Esophagus squamous epithelium (tissue), 5 donors: ENCODE results near the gene PRPS1. TPM values are rescaled to one million over a fixed set of nuclear protein-coding genes. Genes with fewer than 3 reads are reported as not detected.

Experiments
- DNase-seq: peaks from one replicate; lab custom pipeline; 2025; lab: John Stamatoyannopoulos, UW
- H3K27ac ChIP-seq, 4 donors: fragments of 200-600 bp; sonication (generic); one replicate each; pipeline ENCODE4 v1.5.1; 2016 to 2019; ENCODE audit warnings: mild to moderate bottlenecking in 1 of 4
- H3K27me3 ChIP-seq, 4 donors: fragments of 200-600 bp; sonication (generic); 1 replicate in 3 of 4; 2 replicates in 1 of 4; pipeline versions ENCODE4 v1.5.1 to v1.6.0; 2017 to 2021; ENCODE audit warnings: antibody characterized with exemption in 1 of 4
- H3K36me3 ChIP-seq, 3 donors: fragments of 200-600 bp; sonication (generic); one replicate each; pipeline ENCODE4 v1.5.1; 2016 to 2019
- H3K4me1 ChIP-seq, 3 donors: fragments of 200-600 bp; sonication (generic); one replicate each; pipeline ENCODE4 v1.5.1; 2017 to 2019
- H3K4me3 ChIP-seq, 4 donors: fragments of 200-600 bp; sonication (generic); 1 replicate in 3 of 4; 2 replicates in 1 of 4; pipeline ENCODE4 v1.5.1; 2016 to 2019; ENCODE audit warnings: mild to moderate bottlenecking in 2 of 4, moderate library complexity in 1 of 4
- H3K9me3 ChIP-seq, 3 donors: fragments of 200-600 bp; sonication (generic); one replicate each; pipeline ENCODE4 v1.5.1; 2016 to 2019
- CTCF ChIP-seq, 6 experiments: fragments of 450-650 bp in 4 of 6; fragments of 200-600 bp in 2 of 6; sonication (generic) in 2 of 6; IDR thresholded peaks; one replicate each; pipeline ENCODE4 v1.5.1; 2016 to 2019; ENCODE audit warnings: antibody characterized with exemption in 6 of 6, mild to moderate bottlenecking in 4 of 6, moderate library complexity in 4 of 6
- POLR2A ChIP-seq, 4 donors: fragments of 450-650 bp; IDR thresholded peaks; one replicate each; pipeline ENCODE4 v1.6.1; 2017; ENCODE audit warnings: antibody characterized with exemption in 4 of 4, mild to moderate bottlenecking in 4 of 4, moderate library complexity in 3 of 4
- WGBS, 2 donors: methylation state at CpG; one replicate each; pipeline ENCODE4 v1.1.5; 2018; 5-methylcytosine and 5-hydroxymethylcytosine counted together
- intact Hi-C: fragments of 100-400 bp; cut with DNase I; formaldehyde crosslinking; loops from one replicate; pipeline ENCODE4 v1.15.0; 2022
- total RNA-seq, 4 donors: library from RNA; depleted of rRNA; stranded (reverse); fragments of >200 nt; gene quantifications; one replicate each; pipeline ENCODE4 v1.1.0, GENCODE V29; 2016
- donor health status: DM: yes; HTN: yes; CAD: no.

The PRPS1 gene
- total RNA-seq, 4 donors from 2014 or later = 9.1 to 18.1 (median 16.5) TPM

GRCh38 chrX:107619885-107620322 lies 8.4 kb upstream of the PRPS1 start:
- WGBS, 2 donors = 48 to 60% methylated on average over 5 to 7 of the region's 7 CpGs
- H3K36me3 ChIP-seq = no peaks in the 10 kb centered on the region
- TF ChIP-seq CTCF (IDR thresholded peaks at IDR 0.05) (no peak), POLR2A (IDR thresholded peaks at IDR 0.05) (no peak)
- no peaks in the 10 kb centered on the region for H3K4me1 ChIP-seq
- no peak for DNase-seq
- H3K27me3 ChIP-seq = no peaks in the 10 kb centered on the region
- no peaks in the 10 kb centered on the region for H3K9me3 ChIP-seq
- H3K27ac ChIP-seq = no peak overlapping the region
- intact Hi-C loops = no loop called here
- H3K4me3 ChIP-seq = no peak overlapping the region

GRCh38 chrX:107624893-107625292 lies 3.4 kb upstream of the PRPS1 start:
- Histone ChIP-seq H3K9me3 (no peaks in the 10 kb centered on the region), H3K27ac (no peak overlapping the region), H3K36me3 (no peaks in the 10 kb centered on the region), H3K4me3 (no peak overlapping the region), H3K4me1 (peaks cover 0 to 17% (median 0%) of the 10 kb centered on the region in 3 donors), H3K27me3 (no peaks in the 10 kb centered on the region)
- TF ChIP-seq POLR2A (IDR thresholded peaks at IDR 0.05) = no peak
- no peak for TF ChIP-seq CTCF (IDR thresholded peaks at IDR 0.05)
- 90% methylated on average over 2 of the region's 2 CpGs for WGBS, 2 donors
- no peak for DNase-seq
- intact Hi-C loops = no loop called here

- no peaks in the 10 kb centered on the region for H3K9me3 ChIP-seq
- no peaks in the 10 kb centered on the region for H3K27me3 ChIP-seq
- H3K36me3 ChIP-seq = no peaks in the 10 kb centered on the region
- no peak for TF ChIP-seq CTCF (IDR thresholded peaks at IDR 0.05)
- no peak for TF ChIP-seq POLR2A (IDR thresholded peaks at IDR 0.05)
- H3K27ac ChIP-seq = no peak overlapping the region
- H3K4me1 ChIP-seq = peaks cover 0 to 26% (median 0%) of the 10 kb centered on the region in 3 donors
- WGBS, 2 donors = 58 to 100% methylated on average over 1 to 3 of the region's 5 CpGs
- no peak overlapping the region for H3K4me3 ChIP-seq
- no peak for DNase-seq
- intact Hi-C loops = no loop called here
Observed at GRCh38 chrX:107625739-107626138, 2.6 kb upstream of the PRPS1 start.

- intact Hi-C loops = no loop called here
- no peak for DNase-seq
- H3K27me3 ChIP-seq = no peaks in the 10 kb centered on the region
- H3K27ac ChIP-seq = no peak overlapping the region
- TF ChIP-seq CTCF (IDR thresholded peaks at IDR 0.05) (no peak), POLR2A (IDR thresholded peaks at IDR 0.05) (no peak)
- WGBS, 2 donors = 88 to 90% methylated on average over 12 of the region's 12 CpGs
- H3K4me1 ChIP-seq = peaks cover 0 to 27% (median 0%) of the 10 kb centered on the region in 3 donors
- H3K4me3 ChIP-seq = no peak overlapping the region
- H3K9me3 ChIP-seq = no peaks in the 10 kb centered on the region
- H3K36me3 ChIP-seq = no peaks in the 10 kb centered on the region
Observed at GRCh38 chrX:107626481-107626880, 1.8 kb upstream of the PRPS1 start.

- Histone ChIP-seq H3K27ac (no peak overlapping the region), H3K36me3 (no peaks in the 10 kb centered on the region), H3K4me1 (peaks cover 0 to 27% (median 0%) of the 10 kb centered on the region in 3 donors), H3K27me3 (no peaks in the 10 kb centered on the region), H3K9me3 (no peaks in the 10 kb centered on the region), H3K4me3 (no peak overlapping the region)
- WGBS, 2 donors = 50 to 69% methylated on average over 2 of the region's 2 CpGs
- intact Hi-C loops = no loop called here
- no peak for DNase-seq
- no peak for TF ChIP-seq POLR2A (IDR thresholded peaks at IDR 0.05)
- no peak for TF ChIP-seq CTCF (IDR thresholded peaks at IDR 0.05)
Observed at GRCh38 chrX:107626916-107627315, 1.4 kb upstream of the PRPS1 start.
